Activated CD4-positive, alpha-beta T cell treated with anti-CD3 and anti-CD28 coated beads for 1 hour (primary cell): ENCODE results near the gene ABLIM1.

Experiments used
- DNase-seq: peaks from one replicate; pipeline ENCODE4 v3.0.0-alpha.2; 2020

ABLIM1 gene

DNA sequence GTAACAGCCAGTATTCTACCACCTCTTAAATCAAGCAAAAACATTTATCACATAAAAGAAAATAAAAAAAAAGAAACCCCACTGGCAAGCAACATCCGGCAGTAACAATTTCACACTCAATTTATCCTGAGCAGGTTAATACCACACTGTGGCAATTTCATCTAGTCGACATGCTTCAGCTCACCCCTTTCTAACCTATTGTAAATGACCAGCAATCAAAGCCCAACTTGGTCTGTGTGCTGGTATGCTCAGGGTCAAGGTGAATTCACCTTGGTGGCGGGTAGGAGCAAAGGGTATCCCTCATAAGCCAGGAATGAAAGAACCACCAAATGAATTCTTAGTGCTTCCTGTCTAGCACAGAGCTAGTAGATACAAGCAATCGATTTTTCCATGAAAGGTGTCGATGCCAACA is 144.7 kb downstream of the ABLIM1 start:
- DNase-seq, result no peak

- DNase-seq, result no peak
Observed at GRCh38 chr10:114511881-114512280, 146.2 kb downstream of the ABLIM1 start.

GRCh38 chr10:114508376-114508775 is 149.7 kb downstream of the ABLIM1 start:
- no peak for DNase-seq

DNA sequence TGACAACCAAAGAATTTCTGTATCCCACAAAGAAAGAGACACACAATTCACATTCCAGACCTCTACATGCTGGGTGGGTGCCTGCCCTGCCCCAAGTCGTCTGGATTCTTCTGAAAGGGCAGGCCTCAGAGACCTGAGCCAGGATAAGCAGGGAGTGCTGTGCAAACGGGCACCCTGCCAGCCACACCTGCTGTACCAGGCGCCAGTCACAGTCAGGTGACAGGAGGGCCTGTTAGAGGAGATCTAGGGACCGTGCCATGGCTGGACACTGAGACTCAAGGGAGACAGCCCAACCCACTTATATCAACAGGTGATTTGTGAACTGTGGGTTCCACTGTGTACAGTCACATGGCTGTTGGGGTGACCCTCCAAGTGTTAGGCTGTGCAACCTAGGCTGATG is 150.6 kb downstream of the ABLIM1 start:
- no peak for DNase-seq

- no peak for DNase-seq
Observed at GRCh38 chr10:114506871-114507385, 151.1 kb downstream of the ABLIM1 start.

DNA sequence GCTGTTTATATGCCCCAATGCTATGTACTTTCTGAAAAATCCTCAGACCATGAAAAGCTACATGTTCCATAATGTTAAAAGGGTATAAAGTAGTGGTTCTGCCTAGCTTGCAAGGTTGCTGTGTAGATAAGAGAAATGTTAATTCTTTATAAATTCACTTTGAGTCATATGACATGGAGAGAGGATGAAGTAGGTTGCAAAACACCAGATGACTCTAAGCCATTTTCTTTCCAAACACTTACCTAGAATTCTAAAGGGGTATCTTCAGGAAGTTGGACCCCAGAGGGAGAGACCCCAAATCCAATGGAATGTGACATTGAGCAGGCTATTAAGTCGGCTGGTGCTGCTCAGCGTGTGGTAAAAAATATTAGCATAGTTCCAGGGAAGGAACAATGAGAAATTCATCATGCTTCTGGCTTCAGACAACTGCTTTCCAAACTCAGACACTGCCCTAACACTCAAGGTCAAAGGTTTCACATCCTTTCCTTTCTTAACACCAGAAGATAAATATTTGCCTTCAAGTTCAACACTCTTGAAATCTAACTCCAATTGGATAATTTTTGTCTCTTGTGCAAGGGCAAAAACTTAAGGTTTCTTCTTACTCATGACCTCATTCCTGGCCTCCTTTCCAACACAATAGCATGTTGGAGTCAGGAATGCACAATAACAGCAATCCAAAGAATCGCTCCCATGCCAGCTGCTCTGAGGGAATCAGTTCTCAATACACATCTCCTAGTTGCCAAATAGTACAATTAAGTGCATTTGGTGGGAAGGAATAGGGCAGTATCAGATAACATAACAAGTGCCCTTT is 153.1 kb downstream of the ABLIM1 start:
- no peak for DNase-seq

- DNase-seq, result no peak
Observed at GRCh38 chr10:114502074-114502473, 156.0 kb downstream of the ABLIM1 start.

DNA sequence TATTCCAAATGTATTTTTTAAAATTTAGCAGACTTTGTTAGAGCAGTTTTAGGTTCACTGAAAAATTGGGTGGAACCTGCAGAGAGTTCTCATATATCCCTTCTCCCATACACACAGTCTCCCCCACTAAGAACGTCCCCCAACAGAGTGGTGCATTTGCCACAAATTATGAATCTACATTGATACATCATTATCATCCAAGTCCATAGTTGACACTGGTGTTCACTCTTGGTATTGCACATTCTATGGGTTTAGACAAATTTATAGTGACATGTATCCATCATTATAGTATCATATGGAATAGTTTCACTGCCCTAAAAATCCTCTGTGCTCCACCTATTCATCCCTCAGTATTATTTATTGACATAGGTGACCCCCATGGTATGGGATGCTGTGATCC is 156.4 kb downstream of the ABLIM1 start:
- DNase-seq, result no peak

- no peak for DNase-seq
Observed at GRCh38 chr10:114500643-114501042, 157.4 kb downstream of the ABLIM1 start.

- DNase-seq, result peak; percentile 27
Observed at GRCh38 chr10:114499630-114500190, 158.4 kb downstream of the ABLIM1 start.

- no peak for DNase-seq
Observed at GRCh38 chr10:114499116-114499515, 159.0 kb downstream of the ABLIM1 start.

- no peak for DNase-seq
Observed at GRCh38 chr10:114498413-114499111, 159.5 kb downstream of the ABLIM1 start.

DNA sequence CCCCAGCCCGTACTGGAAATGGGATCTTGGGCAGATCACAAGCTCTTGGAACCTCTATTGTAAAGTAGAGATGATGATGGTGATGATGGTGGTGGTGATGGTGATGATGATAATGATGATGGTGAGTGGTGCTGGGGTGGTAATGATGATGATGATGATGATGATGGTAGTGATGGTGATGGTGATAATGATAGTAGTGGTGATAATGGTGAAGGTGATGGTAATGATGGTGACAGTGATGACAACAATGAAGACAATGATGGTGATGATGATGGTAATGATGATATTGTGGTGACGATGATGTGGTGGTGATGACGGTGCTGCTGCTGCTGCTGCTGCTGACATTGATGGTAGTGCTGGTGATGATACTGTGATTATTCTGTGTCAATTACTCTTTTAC is 162.8 kb downstream of the ABLIM1 start:
- DNase-seq, result no peak

GRCh38 chr10:114492351-114493037 is 165.6 kb downstream of the ABLIM1 start:
- DNase-seq, result no peak

DNA sequence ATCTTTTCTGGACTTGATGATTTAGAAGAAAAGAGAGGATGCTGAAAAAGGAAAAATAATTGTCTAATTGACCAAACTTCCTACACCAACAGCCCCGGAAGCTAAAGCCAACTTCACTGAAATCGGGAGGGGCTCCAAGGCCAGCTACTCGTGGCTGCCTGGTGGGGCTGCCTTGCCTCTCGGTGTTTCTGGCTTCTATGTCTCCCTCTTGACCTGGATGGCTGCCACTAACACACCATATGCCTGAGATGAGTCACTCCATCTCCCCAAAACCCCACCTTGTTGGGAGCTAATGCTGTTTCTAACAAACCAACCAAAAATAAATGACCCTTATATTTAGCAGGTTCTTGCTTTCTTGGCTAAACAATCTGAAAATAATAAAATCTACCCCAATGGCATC is 166.1 kb downstream of the ABLIM1 start:
- no peak for DNase-seq

- DNase-seq, result no peak
Observed at GRCh38 chr10:114491419-114491818, 166.7 kb downstream of the ABLIM1 start.

- DNase-seq, result no peak
Observed at GRCh38 chr10:114489521-114490310, 168.4 kb downstream of the ABLIM1 start.

GRCh38 chr10:114487815-114488536 is 170.1 kb downstream of the ABLIM1 start:
- no peak for DNase-seq

DNA sequence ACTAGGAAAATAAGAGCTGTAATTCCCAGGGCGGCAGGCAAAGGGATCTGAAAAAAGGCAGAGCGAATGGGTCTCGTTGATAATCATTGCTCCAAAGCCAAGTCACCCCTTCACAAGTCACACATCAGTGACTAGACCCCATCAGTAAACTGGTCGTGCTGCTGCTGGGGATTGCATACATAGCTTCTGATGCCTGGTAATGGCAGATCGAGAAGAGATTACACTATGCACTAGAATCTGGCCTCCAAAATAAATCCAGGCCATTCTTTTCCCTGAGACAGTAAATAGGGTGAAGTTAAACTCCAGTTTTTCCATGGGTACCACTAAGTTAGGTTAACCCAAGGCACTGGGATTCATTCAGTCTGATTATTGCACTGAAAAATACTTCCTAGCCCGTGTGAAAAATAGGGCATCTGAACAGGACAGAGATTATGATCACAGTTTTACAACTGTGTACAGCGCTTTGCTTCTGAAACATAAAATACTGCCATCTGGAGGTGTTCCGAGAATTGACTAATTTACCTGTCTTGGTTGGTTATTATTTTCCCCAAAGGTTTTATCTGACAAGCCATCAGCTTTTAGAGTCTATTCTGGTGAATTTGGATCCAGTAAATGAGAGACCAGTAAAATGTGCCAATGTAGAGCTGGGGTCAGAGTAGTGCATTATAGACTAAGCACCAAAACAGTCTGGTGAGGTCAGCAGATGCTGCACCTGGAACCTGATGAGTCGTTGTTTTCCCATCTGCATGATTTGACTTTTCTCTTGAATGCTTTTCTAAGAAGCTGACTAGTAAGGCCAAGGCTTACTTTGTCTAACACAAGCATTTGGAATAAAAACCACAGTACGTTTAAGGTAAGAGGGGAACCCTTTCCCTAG is 170.9 kb downstream of the ABLIM1 start:
- DNase-seq, result no peak

DNA sequence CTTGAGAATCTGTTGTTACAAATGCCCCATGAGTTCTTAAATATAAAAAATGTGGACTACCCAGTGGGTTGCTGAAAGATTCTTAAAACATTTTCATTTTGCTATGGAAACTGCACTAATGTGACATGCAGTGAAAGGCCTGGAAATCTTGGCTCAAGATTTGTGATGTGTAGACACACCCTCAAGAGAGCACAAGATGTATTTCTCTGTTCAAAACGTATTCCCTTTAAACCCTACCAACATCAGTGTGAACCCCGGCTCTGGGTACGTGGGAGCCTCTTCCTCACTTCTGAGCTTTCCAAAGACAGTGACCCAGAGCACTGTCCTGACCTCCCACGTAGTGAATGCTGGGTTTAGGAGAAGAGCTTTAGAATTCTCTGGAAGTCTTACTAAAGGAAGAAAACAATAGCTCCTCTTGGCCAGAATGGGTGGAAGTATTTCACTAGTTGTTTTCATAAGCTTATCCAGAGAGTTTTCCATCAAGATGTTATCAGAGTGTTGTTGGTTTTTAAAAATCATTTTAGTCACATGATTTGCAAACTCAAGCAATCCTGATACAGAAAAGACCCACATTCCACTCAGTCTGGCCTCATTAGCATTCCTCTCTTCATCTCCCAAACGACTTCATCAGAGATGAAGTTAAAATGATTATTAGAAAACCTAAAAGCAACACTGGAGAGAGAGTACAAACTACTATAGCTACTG is 172.2 kb downstream of the ABLIM1 start:
- no peak for DNase-seq
